ENCODE data around the gene FAM124A. TPM values are rescaled to one million over a fixed set of nuclear protein-coding genes. Genes with fewer than 3 reads are reported as not detected.

FAM124A gene
- total and polyA plus RNA-seq, 10 of the 15 experiments (the other 5 are each of a cell fraction or from before 2014, with no cell fraction given) = not detected

DNA sequence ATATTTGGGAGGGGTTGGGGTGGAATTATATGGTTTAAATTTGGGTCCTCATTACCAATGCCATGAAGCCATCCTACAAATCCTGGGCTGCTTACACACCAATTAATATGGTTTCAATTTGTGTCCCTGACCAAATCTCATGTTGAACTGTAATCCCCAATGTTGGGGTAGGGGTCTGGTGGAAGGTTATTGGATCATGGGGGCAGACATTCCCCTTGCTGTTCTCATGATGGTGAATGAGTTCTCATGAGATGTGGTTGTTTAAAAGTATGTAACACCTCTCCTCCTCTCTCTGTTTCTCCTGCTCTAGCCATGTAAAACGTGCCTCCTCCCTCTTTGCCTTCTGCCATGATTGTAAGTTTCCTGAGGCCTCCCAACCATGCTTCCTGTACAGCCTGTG, 46.6 kb upstream of the FAM124A start (continued):
- TF ChIP-seq, protein P1, sequence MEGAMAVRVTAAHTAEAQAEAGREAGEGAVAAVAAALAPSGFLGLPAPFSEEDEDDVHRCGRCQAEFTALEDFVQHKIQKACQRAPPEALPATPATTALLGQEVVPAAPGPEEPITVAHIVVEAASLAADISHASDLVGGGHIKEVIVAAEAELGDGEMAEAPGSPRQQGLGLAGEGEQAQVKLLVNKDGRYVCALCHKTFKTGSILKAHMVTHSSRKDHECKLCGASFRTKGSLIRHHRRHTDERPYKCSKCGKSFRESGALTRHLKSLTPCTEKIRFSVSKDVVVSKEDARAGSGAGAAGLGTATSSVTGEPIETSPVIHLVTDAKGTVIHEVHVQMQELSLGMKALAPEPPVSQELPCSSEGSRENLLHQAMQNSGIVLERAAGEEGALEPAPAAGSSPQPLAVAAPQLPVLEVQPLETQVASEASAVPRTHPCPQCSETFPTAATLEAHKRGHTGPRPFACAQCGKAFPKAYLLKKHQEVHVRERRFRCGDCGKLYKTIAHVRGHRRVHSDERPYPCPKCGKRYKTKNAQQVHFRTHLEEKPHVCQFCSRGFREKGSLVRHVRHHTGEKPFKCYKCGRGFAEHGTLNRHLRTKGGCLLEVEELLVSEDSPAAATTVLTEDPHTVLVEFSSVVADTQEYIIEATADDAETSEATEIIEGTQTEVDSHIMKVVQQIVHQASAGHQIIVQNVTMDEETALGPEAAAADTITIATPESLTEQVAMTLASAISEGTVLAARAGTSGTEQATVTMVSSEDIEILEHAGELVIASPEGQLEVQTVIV (IDR thresholded peaks at IDR 0.05; ENCODE audit: borderline replicate concordance, partially characterized antibody) = no peak
- no peak for TF ChIP-seq HCFC1 (IDR thresholded peaks at IDR 0.05; ENCODE audit: low read length)
- no peak for TF ChIP-seq FOS (IDR thresholded peaks at IDR 0.05; ENCODE audit: borderline replicate concordance, extremely low read depth, insufficient read length)
- TF ChIP-seq, protein P2, sequence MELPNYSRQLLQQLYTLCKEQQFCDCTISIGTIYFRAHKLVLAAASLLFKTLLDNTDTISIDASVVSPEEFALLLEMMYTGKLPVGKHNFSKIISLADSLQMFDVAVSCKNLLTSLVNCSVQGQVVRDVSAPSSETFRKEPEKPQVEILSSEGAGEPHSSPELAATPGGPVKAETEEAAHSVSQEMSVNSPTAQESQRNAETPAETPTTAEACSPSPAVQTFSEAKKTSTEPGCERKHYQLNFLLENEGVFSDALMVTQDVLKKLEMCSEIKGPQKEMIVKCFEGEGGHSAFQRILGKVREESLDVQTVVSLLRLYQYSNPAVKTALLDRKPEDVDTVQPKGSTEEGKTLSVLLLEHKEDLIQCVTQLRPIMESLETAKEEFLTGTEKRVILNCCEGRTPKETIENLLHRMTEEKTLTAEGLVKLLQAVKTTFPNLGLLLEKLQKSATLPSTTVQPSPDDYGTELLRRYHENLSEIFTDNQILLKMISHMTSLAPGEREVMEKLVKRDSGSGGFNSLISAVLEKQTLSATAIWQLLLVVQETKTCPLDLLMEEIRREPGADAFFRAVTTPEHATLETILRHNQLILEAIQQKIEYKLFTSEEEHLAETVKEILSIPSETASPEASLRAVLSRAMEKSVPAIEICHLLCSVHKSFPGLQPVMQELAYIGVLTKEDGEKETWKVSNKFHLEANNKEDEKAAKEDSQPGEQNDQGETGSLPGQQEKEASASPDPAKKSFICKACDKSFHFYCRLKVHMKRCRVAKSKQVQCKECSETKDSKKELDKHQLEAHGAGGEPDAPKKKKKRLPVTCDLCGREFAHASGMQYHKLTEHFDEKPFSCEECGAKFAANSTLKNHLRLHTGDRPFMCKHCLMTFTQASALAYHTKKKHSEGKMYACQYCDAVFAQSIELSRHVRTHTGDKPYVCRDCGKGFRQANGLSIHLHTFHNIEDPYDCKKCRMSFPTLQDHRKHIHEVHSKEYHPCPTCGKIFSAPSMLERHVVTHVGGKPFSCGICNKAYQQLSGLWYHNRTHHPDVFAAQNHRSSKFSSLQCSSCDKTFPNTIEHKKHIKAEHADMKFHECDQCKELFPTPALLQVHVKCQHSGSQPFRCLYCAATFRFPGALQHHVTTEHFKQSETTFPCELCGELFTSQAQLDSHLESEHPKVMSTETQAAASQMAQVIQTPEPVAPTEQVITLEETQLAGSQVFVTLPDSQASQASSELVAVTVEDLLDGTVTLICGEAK (IDR thresholded peaks at IDR 0.05; ENCODE audit: borderline replicate concordance) = no peak
- TF ChIP-seq RUNX3 (IDR thresholded peaks at IDR 0.05; ENCODE audit: low read length) = no peak
- no peak for TF ChIP-seq POLR2A (IDR thresholded peaks at IDR 0.05; ENCODE audit: low read depth, low read length)

DNA sequence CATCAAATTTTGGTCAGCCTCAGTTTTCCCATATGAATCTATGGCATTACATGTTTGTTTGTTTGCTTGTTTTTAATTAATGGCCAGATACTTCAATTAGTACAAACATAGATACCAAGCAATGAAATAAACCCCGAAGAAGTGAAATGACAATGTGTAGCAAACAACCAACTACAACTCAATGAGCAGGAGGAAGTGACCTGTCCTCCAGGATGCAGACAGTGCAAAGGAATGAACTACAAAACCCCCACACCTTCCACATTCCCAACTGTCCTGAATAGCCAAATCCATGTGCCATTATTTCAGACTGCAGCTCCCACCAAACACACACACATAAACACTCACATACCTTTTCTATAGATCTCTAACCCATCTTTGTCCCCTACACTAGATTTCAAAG, 45.0 kb upstream of the FAM124A start:
- Histone ChIP-seq H3K27me3 (replicated peaks in 1 of 2; ENCODE audit: control insufficient read depth in 2 of 2, insufficient read depth in 2 of 2, low read length in 1 of 2) (no peaks in the 10 kb centered on the region), H3K4me3 (no peak overlapping the region), H3K36me3 (ENCODE audit: control insufficient read depth in 2 of 2, insufficient read depth in 2 of 2, low read length in 1 of 2) (no peaks in the 10 kb centered on the region), H3K4me1 (ENCODE audit: control insufficient read depth, insufficient read depth, low read length) (no peaks in the 10 kb centered on the region), H3K27ac (ENCODE audit: control insufficient read depth, insufficient read depth) (no peak overlapping the region), H3K4me2 (ENCODE audit: control insufficient read depth, insufficient read depth) (no peak overlapping the region), H3K9me3 (replicated peaks; ENCODE audit: control insufficient read depth, insufficient read depth, low read length) (no peaks in the 10 kb centered on the region; the same call in 2 of the 3 replicates), H3K9ac (ENCODE audit: control insufficient read depth, insufficient read depth, low read length) (no peak overlapping the region), H2AFZ (ENCODE audit: control insufficient read depth, low read depth, low read length) (no peak overlapping the region), H4K20me1 (ENCODE audit: control insufficient read depth, insufficient read depth) (no peaks in the 10 kb centered on the region), H3K79me2 (ENCODE audit: control insufficient read depth, insufficient read depth, low read length) (no peaks in the 10 kb centered on the region)
- FAIRE-seq (no peak), ATAC-seq (no peak), DNase-seq (ENCODE audit: low read depth, low spot score) (no peak)
- intact Hi-C loops (cut with micrococcal nuclease; ENCODE audit: unreplicated experiment) = no loop called here
- in situ Hi-C loops (cut with MboI) = no loop called here
- WGBS (ENCODE audit: insufficient coverage, insufficient replicate concordance, low lambda C conversion rate, missing lambda C conversion rate) = 25% methylated on average over 1 of the region's 1 CpG
- RAD21 ChIA-PET (ENCODE audit: unreplicated experiment) = no interaction called here
- SMC1A ChIA-PET (ENCODE audit: uncharacterized antibody, unreplicated experiment) = interaction anchor here (1.0 kb wide), 1 partner anchor 109 kb away, joined by 3 read pairs; no protein-coding TSS in a partner anchor
- CTCF ChIA-PET = no interaction called here
- no TSS peak for BruUV-seq (replicated peaks)
- POLR2A ChIA-PET = no interaction called here
- TF ChIP-seq ZSCAN29 (IDR thresholded peaks at IDR 0.05) (no peak), CHD2 (IDR thresholded peaks at IDR 0.05; ENCODE audit: borderline replicate concordance, low read depth, low read length) (no peak), SUPT20H (IDR thresholded peaks at IDR 0.05; ENCODE audit: borderline replicate concordance, control insufficient read depth, low read depth, low read length) (no peak), NFIC (IDR thresholded peaks at IDR 0.05; ENCODE audit: low read depth, low read length) (no peak)
- TF ChIP-seq, protein P1 (IDR thresholded peaks at IDR 0.05; ENCODE audit: borderline replicate concordance, partially characterized antibody) = no peak

Data from GM12878 (cell line).